SK-N-SH treated with all-trans-retinoic acid at 6 μM for 48 hours (cell line): Measurements from ENCODE around the gene ITM2B.

ENCODE experiments used
- ATAC-seq: fragments of 200-7000 bp; cut with Tn5 transposase; 3 replicates; pipeline ENCODE4 v1.9.1; 2020; ENCODE audit warnings: mild to moderate bottlenecking, moderate library complexity
- ARNTL ChIP-seq: fragments of 450-650 bp; formaldehyde crosslinking; IDR thresholded peaks from 2 replicates; pipeline ENCODE4 v1.5.0; 2020; ENCODE audit warnings: low read depth, mild to moderate bottlenecking, moderate library complexity, borderline replicate concordance
- BACH2 ChIP-seq: fragments of 250-450 bp; sonication (Bioruptor Pico); IDR thresholded peaks from 2 replicates; pipeline ENCODE4 v1.9.0; 2021; ENCODE audit warnings: mild to moderate bottlenecking, borderline replicate concordance
- CREB5 ChIP-seq: fragments of 250-450 bp; sonication (Bioruptor Pico); IDR thresholded peaks from 2 replicates; pipeline ENCODE4 v1.5.1; 2020; ENCODE audit warnings: low read depth, mild to moderate bottlenecking, moderate library complexity
- CSDC2 ChIP-seq: fragments of 250-450 bp; sonication (Bioruptor Pico); IDR thresholded peaks from 2 replicates; pipeline ENCODE4 v1.5.0; 2020; ENCODE audit warnings: mild to moderate bottlenecking, moderate library complexity
- CSRNP3 ChIP-seq: fragments of 250-450 bp; sonication (Bioruptor Pico); IDR thresholded peaks from 2 replicates; pipeline ENCODE4 v1.5.1; 2021; ENCODE audit warnings: mild to moderate bottlenecking, moderate library complexity
- ESRRG ChIP-seq: fragments of 250-450 bp; sonication (Bioruptor Pico); IDR thresholded peaks from 2 replicates; pipeline ENCODE4 v1.6.1; 2021; ENCODE audit warnings: mild to moderate bottlenecking
- ISL1 ChIP-seq: fragments of 250-450 bp; sonication (Bioruptor Pico); IDR thresholded peaks from 2 replicates; pipeline ENCODE4 v2.1.2; 2022; ENCODE audit warnings: mild to moderate bottlenecking, moderate library complexity
- OSR1 ChIP-seq: fragments of 250-450 bp; sonication (Bioruptor Pico); IDR thresholded peaks from 2 replicates; pipeline ENCODE4 v1.8.0; 2022; ENCODE audit warnings: moderate library complexity, mild to moderate bottlenecking, inconsistent platforms
- PATZ1 ChIP-seq: fragments of 250-450 bp; sonication (Bioruptor Pico); IDR thresholded peaks from 2 replicates; pipeline ENCODE4 v1.8.0; 2020; ENCODE audit warnings: mild to moderate bottlenecking, moderate library complexity, borderline replicate concordance
- POU6F1 ChIP-seq: fragments of 250-450 bp; sonication (Bioruptor Pico); IDR thresholded peaks from 2 replicates; pipeline ENCODE4 v1.8.0; 2021; ENCODE audit warnings: low read depth, mild to moderate bottlenecking, moderate library complexity, borderline replicate concordance
- PPARA ChIP-seq: fragments of 250-450 bp; sonication (Bioruptor Pico); IDR thresholded peaks from 2 replicates; pipeline ENCODE4 v1.5.0; 2020; ENCODE audit warnings: mild to moderate bottlenecking, borderline replicate concordance
- RARB ChIP-seq: fragments of 250-450 bp; sonication (Bioruptor Pico); IDR thresholded peaks from 2 replicates; pipeline ENCODE4 v1.8.0; 2021; ENCODE audit warnings: mild to moderate bottlenecking, moderate library complexity
- TCF4 ChIP-seq: fragments of 250-450 bp; sonication (Bioruptor Pico); IDR thresholded peaks from 2 replicates; pipeline ENCODE4 v1.8.0; 2021; ENCODE audit warnings: mild to moderate bottlenecking, moderate library complexity, borderline replicate concordance
- TOX ChIP-seq: fragments of 250-450 bp; sonication (Bioruptor Pico); IDR thresholded peaks from 2 replicates; pipeline ENCODE4 v1.8.0; 2021; ENCODE audit warnings: mild to moderate bottlenecking, moderate library complexity, borderline replicate concordance
- TSHZ2 ChIP-seq: fragments of 250-450 bp; sonication (Bioruptor Pico); IDR thresholded peaks from 2 replicates; pipeline ENCODE4 v1.5.0; 2020; ENCODE audit warnings: mild to moderate bottlenecking, moderate library complexity
- ZC3H10 ChIP-seq: fragments of 250-450 bp; sonication (Bioruptor Pico); IDR thresholded peaks from 2 replicates; pipeline ENCODE4 v1.5.1; 2021; ENCODE audit warnings: mild to moderate bottlenecking, moderate library complexity
- ZFP3 ChIP-seq: fragments of 250-450 bp; sonication (Bioruptor Pico); IDR thresholded peaks from 2 replicates; pipeline ENCODE4 v1.5.0; 2020; ENCODE audit warnings: mild to moderate bottlenecking, moderate library complexity
- ZFP30 ChIP-seq: fragments of 450-650 bp; formaldehyde crosslinking; IDR thresholded peaks from 2 replicates; pipeline ENCODE4 v1.5.0; 2022; ENCODE audit warnings: mild to moderate bottlenecking, moderate library complexity
- ZNF565 ChIP-seq: fragments of 450-650 bp; formaldehyde crosslinking; conservative IDR thresholded peaks from 2 replicates; pipeline ENCODE4 v1.5.0; 2020; ENCODE audit warnings: low read depth, mild to moderate bottlenecking, moderate library complexity
- ZNF70 ChIP-seq: fragments of 450-650 bp; formaldehyde crosslinking; IDR thresholded peaks from 2 replicates; pipeline ENCODE4 v1.5.0; 2020; ENCODE audit warnings: mild to moderate bottlenecking, moderate library complexity
- ZNF8 ChIP-seq: fragments of 450-650 bp; formaldehyde crosslinking; IDR thresholded peaks from 2 replicates; pipeline ENCODE4 v1.5.0; 2020; ENCODE audit warnings: mild to moderate bottlenecking, moderate library complexity

Gene ITM2B

GRCh38 chr13:48255090-48255489 is 22.1 kb downstream of the ITM2B start:
- ATAC-seq, result no peak
- TF ChIP-seq RARB (CRISPR knock-in tag), result no peak
- TF ChIP-seq TCF4 (CRISPR knock-in tag), result no peak

- TF ChIP-seq CSRNP3 (no peak), BACH2 (CRISPR knock-in tag) (no peak), ZNF70 (CRISPR knock-in tag) (no peak), PATZ1 (CRISPR knock-in tag) (no peak), ESRRG (CRISPR knock-in tag) (no peak), RARB (CRISPR knock-in tag) (no peak), CREB5 (CRISPR knock-in tag) (no peak), TOX (CRISPR knock-in tag) (no peak), ZC3H10 (CRISPR knock-in tag) (no peak), ZNF8 (CRISPR knock-in tag) (no peak), ZFP30 (CRISPR knock-in tag) (no peak), OSR1 (no peak), CSDC2 (no peak), PPARA (CRISPR knock-in tag) (no peak), ISL1 (CRISPR knock-in tag) (no peak)
- TF ChIP-seq, all 23 proteins: peak for 0
- ATAC-seq, result no peak
These were observed 22.9 kb downstream of the ITM2B start for GRCh38 chr13:48255954-48256353.

GRCh38 chr13:48258002-48258401 is 25.0 kb downstream of the ITM2B start:
- no peak for TF ChIP-seq BACH2 (CRISPR knock-in tag)
- TF ChIP-seq ZNF8 (CRISPR knock-in tag), result no peak
- ATAC-seq, result no peak

- ATAC-seq, result no peak
- no peak for TF ChIP-seq ESRRG (CRISPR knock-in tag)
- TF ChIP-seq TCF4 (CRISPR knock-in tag), result no peak
- TF ChIP-seq ZNF8 (CRISPR knock-in tag), result no peak
- no peak for TF ChIP-seq ZNF565 (CRISPR knock-in tag)
- no peak for TF ChIP-seq POU6F1 (CRISPR knock-in tag)
- TF ChIP-seq TSHZ2, result no peak
- no peak for TF ChIP-seq ZNF70 (CRISPR knock-in tag)
- no peak for TF ChIP-seq ZFP30 (CRISPR knock-in tag)
- no peak for TF ChIP-seq ZFP3 (CRISPR knock-in tag)
- TF ChIP-seq ZC3H10 (CRISPR knock-in tag), result no peak
- TF ChIP-seq CSDC2, result no peak
- no peak for TF ChIP-seq ISL1 (CRISPR knock-in tag)
- TF ChIP-seq PPARA (CRISPR knock-in tag), result no peak
- no peak for TF ChIP-seq OSR1
- TF ChIP-seq PATZ1 (CRISPR knock-in tag), result no peak
- TF ChIP-seq CREB5 (CRISPR knock-in tag), result no peak
- TF ChIP-seq ARNTL (CRISPR knock-in tag), result no peak
These were observed 25.4 kb downstream of the ITM2B start for GRCh38 chr13:48258430-48258829.
